K562 (cell line): ENCODE data around the gene TEDC1. TPM values are rescaled to one million over a fixed set of nuclear protein-coding genes. Genes with fewer than 3 reads are reported as not detected.

ENCODE experiments used
- ATAC-seq: fragments of 200-7000 bp; cut with Tn5 transposase; 3 replicates; pipeline ENCODE4 v1.9.1; 2020; ENCODE audit warnings: moderate library complexity
- BruUV-seq: library from RNA; stranded (reverse); fragments of 400-500 nt; replicated peaks from 2 replicates; lab custom pipeline; 2021; lab: Mats Ljungman, UMichigan
- CTCF ChIA-PET: fragments of 300-600 bp; formaldehyde crosslinking; extraction: SDS; loops from one replicate; lab custom pipeline; 2021; ENCODE audit warnings: low intra/inter-chr PET ratio; lab: Yijun Ruan, JAX
- POLR2A ChIA-PET: fragments of 300-600, 350-650 bp; sonication (Branson Sonifier 250); formaldehyde crosslinking; extraction: SDS; loops from one replicate; lab custom pipeline; 2021; ENCODE audit warnings: antibody characterized with exemption, inconsistent platforms; lab: Yijun Ruan, JAX
- DNase-seq, 4 experiments: peaks; one replicate each; pipeline versions ENCODE4 v3.0.0 to v3.0.0-alpha.2; 2011 to 2018; ENCODE audit warnings: low spot score in 3 of 4, mixed read lengths in 3 of 4; ENCODE audit errors: extremely low read depth in 1 of 4
- FAIRE-seq: peaks from 2 replicates; lab custom pipeline; 2011; peaks lifted over from hg19 to GRCh38; lab: Jason Lieb, UNC
- H2AFZ ChIP-seq: 2 replicates; pipeline ENCODE4 v1.6.0; 2011; ENCODE audit warnings: low read depth, low read length, control low read depth, inconsistent platforms
- H3K27ac ChIP-seq: fragments of 200-600 bp; 3 replicates; pipeline ENCODE4 v1.8.0; 2011; ENCODE audit warnings: low read depth, mild to moderate bottlenecking, control low read depth, inconsistent platforms, low read length, moderate library complexity, mixed read lengths; ENCODE audit errors: extremely low read depth
- H3K27me3 ChIP-seq, 2 experiments: fragments of 300-600 bp in 1 of 2; 2 replicates in 1 of 2; 3 replicates in 1 of 2; pipeline versions ENCODE4 v1.6.0 to v1.8.0; 2011; ENCODE audit warnings: inconsistent platforms in 2 of 2, low read length in 2 of 2, mild to moderate bottlenecking in 1 of 2, mixed read lengths in 1 of 2, moderate library complexity in 1 of 2; ENCODE audit not compliant: control insufficient read depth in 2 of 2, insufficient read depth in 2 of 2
- H3K36me3 ChIP-seq: fragments of 300-600 bp; 3 replicates; pipeline ENCODE4 v1.8.0; 2011; ENCODE audit warnings: mild to moderate bottlenecking, low read length, inconsistent platforms; ENCODE audit not compliant: control insufficient read depth, insufficient read depth
- H3K4me1 ChIP-seq, 2 experiments: fragments of 200-600 bp in 1 of 2; replicated peaks in 1 of 2; 2 replicates in 1 of 2; 3 replicates in 1 of 2; pipeline versions ENCODE4 v1.5.1 to v1.8.0; 2011; ENCODE audit warnings: inconsistent platforms in 2 of 2, low read length in 2 of 2, mild to moderate bottlenecking in 1 of 2, mixed read lengths in 1 of 2, moderate library complexity in 1 of 2; ENCODE audit not compliant: control insufficient read depth in 2 of 2, insufficient read depth in 2 of 2
- H3K4me2 ChIP-seq: 2 replicates; pipeline ENCODE4 v1.6.1; 2011; ENCODE audit warnings: low read length, control low read depth, inconsistent platforms, mixed read lengths; ENCODE audit not compliant: insufficient read depth
- H3K4me3 ChIP-seq: fragments of 200-600 bp; sonication (generic), shearing (Covaris generic); 2 replicates; pipeline ENCODE4 v1.5.1; 2016; ENCODE audit warnings: control low read depth, inconsistent platforms
- H3K79me2 ChIP-seq: fragments of 200-600 bp; 3 replicates; pipeline ENCODE4 v1.8.0; 2011; ENCODE audit warnings: low read length, inconsistent platforms; ENCODE audit not compliant: control insufficient read depth, insufficient read depth
- H3K9ac ChIP-seq, 2 experiments: 2 replicates each; pipeline versions ENCODE4 v1.6.0 to v1.6.1; 2011; ENCODE audit warnings: low read depth in 2 of 2, low read length in 2 of 2, control low read depth in 1 of 2, inconsistent platforms in 1 of 2, mild to moderate bottlenecking in 1 of 2, mixed read lengths in 1 of 2; ENCODE audit not compliant: insufficient read depth in 1 of 2
- H3K9me1 ChIP-seq: one replicate; pipeline ENCODE4 v1.6.0; 2011; ENCODE audit warnings: inconsistent platforms, mild to moderate bottlenecking, low read length, moderate library complexity; ENCODE audit not compliant: control insufficient read depth, insufficient read depth
- H3K9me3 ChIP-seq: replicated peaks from 2 replicates; pipeline ENCODE4 v1.5.1; 2011; ENCODE audit warnings: low read depth, low read length, inconsistent platforms; ENCODE audit not compliant: control insufficient read depth, insufficient read depth
- H4K20me1 ChIP-seq: replicated peaks from 2 replicates; pipeline ENCODE4 v1.6.1; 2011; ENCODE audit warnings: low read length, inconsistent platforms, mixed read lengths; ENCODE audit not compliant: control insufficient read depth, insufficient read depth
- HOMEZ ChIP-seq: fragments of 250-450 bp; sonication (Bioruptor Pico); IDR thresholded peaks from 2 replicates; pipeline ENCODE4 v1.4.0; 2020; ENCODE audit warnings: mild to moderate bottlenecking, moderate library complexity
- POLR2G ChIP-seq: fragments of 200-400 bp; formaldehyde crosslinking; IDR thresholded peaks from 2 replicates; pipeline ENCODE4 v1.6.1; 2017; ENCODE audit warnings: low read depth, mild to moderate bottlenecking, antibody characterized with exemption, low read length, moderate library complexity
- SIN3B ChIP-seq: fragments of 450-650 bp; IDR thresholded peaks from 2 replicates; pipeline ENCODE4 v1.6.1; 2017; ENCODE audit warnings: low read depth, mild to moderate bottlenecking, moderate library complexity
- ZNF395 ChIP-seq: fragments of 200-800 bp; sonication (Bioruptor generic); IDR thresholded peaks from 2 replicates; pipeline ENCODE4 v1.6.1; 2017; ENCODE audit warnings: missing genetic modification characterization, missing compliant biosample characterization
- WGBS: fragments of 100-300 bp; shearing (Covaris generic); methylation state at CpG from one replicate; pipeline ENCODE4 v1.1.6; 2016; ENCODE audit warnings: low coverage, mixed read lengths; ENCODE audit not compliant: insufficient coverage; ENCODE audit errors: missing lambda C conversion rate; 5-methylcytosine and 5-hydroxymethylcytosine counted together
- in situ Hi-C: fragments of 300-500 bp; cut with MboI; formaldehyde crosslinking; loops from 4 replicates; pipeline ENCODE4 v1.15.0; 2018; ENCODE audit warnings: inconsistent platforms, mixed read lengths
- intact Hi-C: fragments of 100-400 bp; cut with micrococcal nuclease; formaldehyde crosslinking; loops from 2 replicates; pipeline ENCODE4 v1.14.2; 2022
- polyA plus RNA-seq, 8 experiments: library from polyadenylated mRNA; depleted of rRNA in 4 of 8; stranded (reverse) in 5 of 8; unstranded in 3 of 8; fragments of >200 nt; fragmentation: Nextera tagmentation in 2 of 8; fragmentation: Illumina TruSeq in 1 of 8; extraction: Ambion mirVana in 2 of 8; extraction: Trizol in 1 of 8; gene quantifications; 2 replicates each; pipeline versions ENCODE4 v1.2.1 to v1.2.3, GENCODE V29; 2011 to 2014; ENCODE audit warnings: inconsistent platforms in 1 of 8, missing spikeins in 1 of 8
- total RNA-seq, 7 experiments: library from RNA; depleted of rRNA in 6 of 7; stranded (reverse); fragments of >200 nt in 6 of 7; fragmentation: Illumina TruSeq in 2 of 7; extraction: Trizol in 2 of 7; gene quantifications; 2 replicates each; pipeline versions ENCODE4 v1.2.1 to v1.2.3, GENCODE V29; 2011 to 2021; ENCODE audit warnings: low replicate concordance in 1 of 7

TEDC1 gene
- total and polyA plus RNA-seq, 9 of the 15 experiments (the other 6 are each of a cell fraction or from before 2014, with no cell fraction given), result 0.21 to 28.3 (median 5.9) TPM

GRCh38 chr14:105499256-105500035, 8.4 kb downstream of the TEDC1 start:
- TF ChIP-seq HOMEZ (no peak), POLR2G (peak; percentile 62), ZNF395 (CRISPR knock-in tag) (no peak), SIN3B (no peak)
- no peaks in the 10 kb centered on the region for H3K36me3 ChIP-seq
- no peak overlapping the region for H3K4me2 ChIP-seq
- 70% methylated on average over 7 of the region's 27 CpGs for WGBS
- intact Hi-C loops (no loop called here), in situ Hi-C loops (no loop called here)
- peaks cover 0 to 57% of the 10 kb centered on the region in 2 experiments; a peak in 2 of 5 replicates for H3K4me1 ChIP-seq
- H3K4me3 ChIP-seq, result no peak overlapping the region
- no TSS peak for BruUV-seq
- no peaks in the 10 kb centered on the region for H3K9me1 ChIP-seq
- H3K9ac ChIP-seq, result peak overlapping the region in 1 of 2 experiments; percentile 55; a peak in 2 of 4 replicates
- ATAC-seq (no peak; the same call in 2 of the 3 replicates), FAIRE-seq (no peak), DNase-seq (no peak)
- H3K9me3 ChIP-seq, result no peaks in the 10 kb centered on the region
- CTCF ChIA-PET, result no interaction called here
- POLR2A ChIA-PET, result interaction anchor here (3.1 kb wide), 1 partner anchor 7 kb away, joined by 15 read pairs; no protein-coding TSS in a partner anchor
- no peaks in the 10 kb centered on the region; a peak in 1 of 5 replicates for H3K27me3 ChIP-seq
- H2AFZ ChIP-seq, result no peak overlapping the region
- H3K79me2 ChIP-seq, result no peaks in the 10 kb centered on the region
- H3K27ac ChIP-seq, result no peak overlapping the region
- no peaks in the 10 kb centered on the region for H4K20me1 ChIP-seq
